CD4-positive, alpha-beta T cell treated with Interleukin-6 for 4 hours (primary cell): ENCODE data around the gene UBLCP1.

ENCODE experiments used
- DNase-seq: peaks from one replicate; pipeline ENCODE4 v3.0.0-alpha.2; 2020; ENCODE audit warnings: mixed read lengths

Gene UBLCP1

DNA sequence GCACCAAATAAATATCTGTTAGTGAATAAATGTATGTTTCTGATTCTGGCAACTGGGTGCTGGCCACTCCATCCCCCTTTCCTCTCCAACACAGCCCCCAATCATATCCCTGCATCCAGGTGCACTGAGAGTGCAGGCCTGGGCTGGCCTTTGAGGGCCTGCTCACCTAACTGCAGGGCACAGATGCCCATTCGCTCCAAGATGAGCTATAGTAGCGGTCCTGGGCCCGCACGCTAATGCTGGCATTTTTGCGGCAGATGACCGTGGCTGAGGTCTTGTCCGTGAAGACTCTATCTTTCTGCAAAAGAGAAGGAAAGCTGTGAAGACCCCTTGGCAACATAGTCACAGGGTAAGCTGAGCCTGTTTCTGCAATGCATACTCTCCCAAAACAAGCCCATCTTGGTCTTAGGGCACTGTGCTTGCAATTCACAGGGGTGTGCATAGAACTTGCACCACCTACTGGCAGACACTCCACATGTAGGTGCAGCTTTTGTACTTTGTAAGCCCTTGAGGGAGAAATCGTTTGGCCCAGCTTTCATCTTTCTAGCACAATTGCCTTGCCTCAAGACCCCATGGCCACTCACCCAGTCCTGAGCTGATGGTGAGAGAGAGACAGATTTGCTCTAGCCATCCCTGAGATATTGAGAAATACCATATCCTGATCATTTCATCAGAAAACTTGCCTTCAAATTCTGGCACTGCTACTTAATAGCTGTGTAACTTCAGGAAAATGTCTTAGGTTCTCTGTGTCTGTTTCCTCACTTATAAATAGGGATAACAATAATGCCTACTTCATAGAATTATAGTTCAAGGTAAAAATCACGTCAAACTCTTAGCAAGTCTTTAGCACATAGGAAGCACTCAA, 53.7 kb downstream of the UBLCP1 start:
- peak; percentile 56 for DNase-seq

DNA sequence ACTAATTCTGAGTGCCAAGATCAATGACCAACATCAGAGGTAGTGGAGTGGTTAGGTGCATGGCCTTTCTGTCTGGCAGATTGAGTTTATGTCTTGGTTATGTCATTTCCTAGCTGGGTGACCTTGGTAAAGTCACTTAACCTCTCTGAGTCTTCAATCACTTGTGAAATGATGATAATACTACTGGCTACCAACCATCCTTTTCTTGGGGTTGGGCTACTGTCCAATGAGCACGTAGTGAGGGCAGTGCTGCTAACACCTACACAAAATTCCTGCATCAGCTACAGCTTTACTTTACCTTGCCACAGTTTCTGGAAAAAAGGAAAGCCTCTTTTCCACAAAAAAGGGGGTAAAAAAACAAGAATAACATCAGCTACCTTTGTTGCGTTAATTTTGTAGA, 54.8 kb downstream of the UBLCP1 start:
- no peak for DNase-seq

DNA sequence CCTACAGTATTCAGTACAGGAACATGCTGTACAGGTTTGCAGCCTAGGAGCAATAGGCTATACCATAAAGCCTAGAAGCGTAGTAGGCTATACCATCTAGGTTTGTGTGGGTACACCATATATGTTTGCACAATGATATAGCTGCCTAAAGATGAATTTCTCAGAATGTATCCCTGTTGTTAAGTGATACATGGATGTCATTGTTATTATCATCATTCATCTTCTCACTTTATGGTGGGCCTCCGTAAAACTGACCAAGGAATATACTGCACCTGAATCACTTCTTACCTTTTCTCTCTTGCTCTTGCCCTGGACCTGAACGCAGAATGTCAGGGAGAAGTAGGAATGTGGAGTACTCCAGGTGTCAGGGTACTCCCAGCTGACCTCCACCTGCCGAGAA, 55.4 kb downstream of the UBLCP1 start:
- no peak for DNase-seq

DNA sequence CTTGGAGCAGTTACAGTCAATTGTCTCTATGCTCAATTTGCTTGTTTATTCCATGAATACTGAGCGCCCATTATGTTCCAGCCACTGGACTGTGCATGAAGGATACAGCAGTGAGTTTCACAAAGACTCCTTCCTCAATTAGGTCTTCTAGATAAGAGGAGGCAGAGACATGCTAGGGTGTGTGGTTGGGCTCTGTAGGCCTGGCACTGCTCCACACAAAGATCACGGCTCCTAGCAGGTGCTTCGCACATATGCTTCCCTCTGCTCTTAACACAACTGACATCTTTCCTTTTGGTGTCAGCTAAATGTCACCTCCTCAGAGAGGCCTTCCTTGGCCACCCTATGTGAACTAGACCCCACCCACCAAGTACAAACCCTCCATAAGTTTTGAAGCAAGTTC, 56.3 kb downstream of the UBLCP1 start:
- no peak for DNase-seq

DNA sequence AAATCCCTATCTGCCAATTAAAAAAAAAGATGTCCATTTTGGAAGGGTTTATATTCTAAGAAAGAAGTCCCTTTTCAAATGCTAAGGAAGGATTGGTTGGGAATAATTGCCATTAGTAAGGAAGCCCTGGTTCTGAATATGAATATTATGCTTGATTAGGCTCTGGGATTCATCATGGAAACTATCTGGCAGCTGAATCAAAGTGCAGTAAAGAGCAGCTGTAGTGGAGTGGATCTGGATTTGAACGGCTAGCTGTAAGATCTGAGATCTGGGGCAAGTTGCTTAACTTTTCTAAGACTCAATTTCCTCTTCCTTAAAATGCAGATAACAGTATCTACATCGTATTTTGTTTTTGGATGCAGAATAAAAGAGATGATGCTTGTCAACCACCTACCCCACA, 56.7 kb downstream of the UBLCP1 start:
- DNase-seq = no peak

DNA sequence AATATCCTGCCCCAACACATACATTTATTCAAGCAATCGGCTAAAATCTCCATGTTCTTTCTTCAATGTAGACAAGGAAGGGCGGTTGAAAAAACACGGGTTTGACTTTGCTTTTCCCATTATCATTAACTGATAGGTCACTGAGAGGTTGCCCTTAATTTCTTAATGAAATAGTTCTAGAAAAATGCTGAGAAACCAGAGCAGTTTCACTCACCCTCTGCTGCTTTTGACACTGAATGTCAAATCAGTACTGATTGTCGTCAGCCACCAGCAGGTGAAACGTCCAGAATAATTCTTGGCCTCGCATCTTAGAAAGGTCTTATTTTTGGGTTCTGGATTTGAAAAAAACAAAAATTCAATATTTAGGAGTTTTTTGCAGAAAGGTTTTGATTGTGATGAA, 59.1 kb downstream of the UBLCP1 start:
- no peak for DNase-seq

DNA sequence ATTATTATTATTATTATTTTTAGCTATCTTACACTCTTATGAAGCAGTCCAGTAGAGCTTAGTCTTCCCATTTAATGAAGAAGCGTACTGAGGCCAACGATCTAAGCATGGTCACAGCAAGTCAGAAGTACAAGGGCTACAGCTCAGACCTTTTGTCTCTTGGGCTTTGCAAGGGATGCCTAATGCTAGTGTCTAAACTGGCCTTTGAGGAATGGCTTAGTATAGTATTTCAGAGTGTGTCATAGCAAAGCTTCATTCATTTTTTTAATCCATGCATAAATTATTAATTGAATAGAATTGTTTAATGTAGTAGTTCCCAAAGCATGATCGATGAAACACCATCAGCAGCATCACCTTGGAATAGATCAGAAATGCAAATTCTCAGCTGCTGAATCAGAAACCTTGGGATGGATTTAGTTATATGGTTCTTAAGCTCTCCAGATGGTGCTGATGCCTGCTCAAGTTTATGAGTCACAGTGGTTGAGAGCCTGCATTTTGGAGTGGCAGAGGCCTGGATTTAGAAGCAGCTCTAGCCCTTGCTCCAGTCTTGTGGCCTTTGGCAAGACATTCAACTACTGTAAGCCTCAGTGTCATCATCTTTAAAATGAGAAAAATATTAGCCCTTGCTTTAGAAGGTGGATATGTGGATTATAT, 61.1 kb downstream of the UBLCP1 start:
- DNase-seq = no peak

DNA sequence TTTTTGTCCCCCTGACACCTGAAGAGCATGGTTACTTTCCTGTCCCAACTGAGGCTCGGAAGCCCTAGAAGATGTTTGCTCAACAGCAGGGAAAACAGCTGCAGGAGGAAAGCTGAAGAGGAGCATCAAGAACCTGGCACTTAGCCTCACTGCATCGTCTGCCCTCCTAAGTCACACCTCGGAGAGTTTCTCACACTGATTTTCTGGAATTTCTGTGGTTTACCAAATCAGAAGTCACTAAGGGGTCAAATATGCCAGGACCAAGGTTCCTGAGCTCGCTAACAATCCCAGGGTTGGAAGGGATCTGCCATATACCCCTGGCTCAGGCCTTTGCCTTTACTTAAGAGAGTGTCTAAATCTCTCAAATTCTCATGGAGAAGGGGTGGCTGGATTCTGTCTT, 61.9 kb downstream of the UBLCP1 start:
- no peak for DNase-seq

DNA sequence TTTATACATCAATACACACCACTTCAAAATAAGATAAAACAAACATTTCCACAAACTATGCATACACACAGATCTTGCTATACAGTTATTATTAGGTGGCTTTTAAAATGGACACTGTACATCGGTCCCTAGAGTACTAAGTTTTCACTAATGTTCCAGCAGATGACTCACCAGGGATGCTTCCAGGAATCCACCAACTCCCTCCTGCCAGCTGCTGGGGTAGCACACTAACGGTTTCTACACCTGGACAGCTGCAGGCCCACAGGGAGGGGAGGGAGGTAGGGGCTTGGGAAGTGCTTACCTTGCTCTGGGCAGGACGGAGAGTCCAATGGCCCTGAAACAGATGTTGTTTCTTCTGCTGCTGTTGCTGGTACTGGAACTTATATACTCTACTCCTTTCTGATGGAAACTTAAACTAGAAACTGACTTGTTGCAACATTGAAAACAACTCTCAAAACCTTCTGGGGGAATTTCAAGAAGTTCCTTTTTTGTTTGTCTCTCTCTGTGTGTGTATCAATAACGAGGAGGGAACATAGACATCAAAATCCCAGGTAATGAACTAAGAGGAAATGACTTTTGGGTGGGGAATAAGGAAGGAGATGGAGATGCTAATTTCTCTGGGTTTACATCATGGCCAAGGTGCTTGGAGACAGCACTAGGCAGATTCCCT, 67.2 kb downstream of the UBLCP1 start, which contains the start of gene IL12B:
Gene IL12B, minus strand, starts transcription at position 357 of the 670 bp plus-strand sequence. CDS start 3,705 bp downstream, outside the sequence.
- no peak for DNase-seq

DNA sequence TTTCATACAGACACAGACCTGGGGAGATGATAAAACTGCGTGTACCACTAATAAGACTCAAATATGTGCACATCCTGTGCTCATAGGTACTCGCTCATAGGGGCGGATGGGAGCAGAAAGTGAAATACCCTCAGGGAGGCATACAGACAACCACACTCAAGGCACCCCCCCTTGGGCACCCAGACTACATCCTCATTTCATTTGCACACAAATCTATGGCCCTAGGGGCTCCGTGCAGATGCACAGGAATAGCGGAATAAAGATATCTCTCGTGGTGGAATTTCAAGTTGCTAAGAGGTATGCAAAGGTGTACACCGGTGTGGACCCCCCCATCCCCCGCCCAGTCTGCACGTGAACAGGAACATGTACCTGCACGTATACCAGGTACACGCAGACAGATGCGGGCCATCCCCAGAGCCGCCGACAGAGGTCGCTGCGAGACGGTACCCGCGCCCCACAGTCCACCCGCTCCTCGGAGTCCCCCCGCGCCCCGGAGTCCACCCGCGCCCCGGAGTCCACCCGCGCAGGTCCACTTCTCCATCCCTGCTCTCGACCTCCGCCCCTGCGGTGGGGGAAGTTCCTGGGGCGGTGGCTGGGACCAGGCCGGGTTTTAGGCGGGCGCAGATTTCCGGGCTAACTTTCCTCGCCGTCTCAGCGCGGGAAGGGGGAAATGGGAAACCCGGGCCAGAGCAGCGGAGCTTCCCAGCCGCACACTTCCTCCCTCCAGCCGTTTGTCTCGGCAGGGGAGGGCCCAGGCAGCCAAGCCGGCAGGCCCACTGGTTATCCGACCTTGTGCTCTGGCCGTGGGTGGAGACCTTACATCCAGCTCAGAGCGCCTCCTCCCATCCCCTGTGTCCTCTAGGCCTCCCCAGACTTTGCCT, 68.2 kb downstream of the UBLCP1 start:
- peak; percentile 78 for DNase-seq

DNA sequence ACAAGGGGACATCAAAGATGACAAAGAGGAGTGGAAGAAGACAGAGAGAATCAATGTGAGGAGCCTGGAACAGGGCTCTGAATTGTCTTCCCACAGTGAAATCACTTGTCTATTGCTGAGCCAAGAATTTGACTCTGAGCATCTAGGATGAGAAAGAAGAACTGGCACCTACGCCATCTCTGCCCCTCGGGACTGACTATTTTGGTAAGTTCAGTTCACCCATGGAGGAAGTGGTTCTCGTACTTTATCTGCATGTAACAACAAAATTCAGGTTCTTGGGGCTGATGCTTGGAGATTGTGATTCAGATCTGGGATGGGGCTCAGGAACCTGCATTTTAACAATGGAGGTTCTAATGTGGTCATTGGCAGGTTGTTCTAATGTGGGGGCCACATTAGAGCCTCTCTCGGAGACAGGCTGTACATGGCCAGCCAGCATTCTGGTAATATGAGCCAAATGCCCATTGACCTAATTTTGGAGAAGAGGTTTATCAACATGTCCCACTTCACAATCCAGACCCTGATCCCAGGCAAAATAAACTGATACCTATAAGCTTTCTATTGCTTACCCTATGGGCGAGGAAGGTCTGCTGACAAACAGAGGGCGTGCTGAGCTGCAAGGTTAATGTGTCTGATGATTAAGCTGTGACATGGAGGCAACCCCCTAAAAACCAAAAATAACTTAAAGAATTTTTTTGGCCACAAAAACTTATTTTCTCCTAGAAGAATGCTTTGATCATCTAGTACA, 69.9 kb downstream of the UBLCP1 start:
- DNase-seq = no peak

DNA sequence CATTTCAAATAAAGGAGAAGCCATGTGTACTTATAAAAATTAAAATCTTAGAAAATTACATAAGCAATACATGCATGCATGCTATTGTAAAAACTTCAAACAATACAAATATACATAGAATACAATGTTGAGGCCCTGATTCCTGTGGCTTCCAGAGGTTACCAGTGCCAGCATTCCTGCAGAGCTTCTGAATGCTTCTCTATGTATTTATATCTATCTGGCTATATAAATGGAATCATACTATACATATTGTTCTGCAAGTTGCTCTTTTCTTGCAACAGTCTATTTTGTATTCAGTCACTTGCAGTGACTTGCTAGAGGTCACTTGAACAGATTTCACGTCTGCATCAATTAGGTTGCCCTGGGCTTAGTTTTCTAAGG, 70.4 kb downstream of the UBLCP1 start:
- DNase-seq = no peak
